Heart right ventricle (tissue), 16 donors: ENCODE measurements around the gene ARID5B. TPM values are rescaled to one million over a fixed set of nuclear protein-coding genes. Genes with fewer than 3 reads are reported as not detected.
A peak's percentile ranks its signal among the peaks of the same experiment; 100 is the strongest.

ENCODE experiments used
- ATAC-seq, 8 donors: fragments of 200-7000 bp; cut with Tn5 transposase; one replicate each; pipeline ENCODE4 v1.9.1; 2020; ENCODE audit warnings: mild to moderate bottlenecking in 8 of 8, moderate library complexity in 8 of 8, moderate number of reproducible peaks in 1 of 8
- DNase-seq, 2 donors: peaks; one replicate each; pipeline ENCODE4 v3.0.0-alpha.2; 2020
- H3K27ac ChIP-seq, 10 donors: fragments of 200-600 bp; sonication (generic) in 2 of 10; one replicate each; pipeline versions ENCODE4 v1.5.0 to v1.8.0; 2020 to 2022; ENCODE audit warnings: mild to moderate bottlenecking in 3 of 10
- H3K27me3 ChIP-seq, 7 donors: fragments of 200-600 bp; one replicate each; pipeline ENCODE4 v1.8.0; 2021 to 2022; ENCODE audit warnings: mild to moderate bottlenecking in 2 of 7
- H3K36me3 ChIP-seq, 9 donors: fragments of 200-600 bp; sonication (generic) in 1 of 9; one replicate each; pipeline versions ENCODE4 v1.5.0 to v1.8.0; 2020 to 2022; ENCODE audit warnings: mild to moderate bottlenecking in 2 of 9
- H3K4me1 ChIP-seq, 9 donors: fragments of 200-600 bp; sonication (generic) in 1 of 9; one replicate each; pipeline versions ENCODE4 v1.5.0 to v1.8.0; 2020 to 2022; ENCODE audit warnings: mild to moderate bottlenecking in 4 of 9
- H3K4me3 ChIP-seq, 10 donors: fragments of 200-600 bp; sonication (generic) in 2 of 10; one replicate each; pipeline versions ENCODE4 v1.5.0 to v1.8.0; 2020 to 2022; ENCODE audit warnings: mild to moderate bottlenecking in 7 of 10, moderate library complexity in 2 of 10
- H3K9me3 ChIP-seq, 11 donors: fragments of 200-600 bp in 10 of 11; sonication (generic) in 2 of 11; one replicate each; pipeline versions ENCODE4 v1.5.0 to v1.8.0; 2013 to 2022; ENCODE audit warnings: mild to moderate bottlenecking in 2 of 11, control low read depth in 1 of 11, moderate library complexity in 1 of 11
- WGBS, 2 donors: extraction: QIAGEN DNeasy Blood & Tissue Kit; methylation state at CpG; one replicate each; pipeline ENCODE4 v1.1.7; 2013; ENCODE audit warnings: inconsistent platforms in 1 of 2; 5-methylcytosine and 5-hydroxymethylcytosine counted together
- intact Hi-C, 10 donors: fragments of 100-400 bp; cut with DNase I; formaldehyde crosslinking; loops; one replicate each; pipeline versions ENCODE4 v1.11.1 to v1.14.2; 2022
- polyA plus RNA-seq, 2 donors: library from polyadenylated mRNA; stranded (reverse); fragments of 200-250 nt; gene quantifications; one replicate each; pipeline ENCODE4 v1.2.3, GENCODE V29; 2013
- total RNA-seq, 10 donors: library from RNA; stranded (reverse); fragmentation: NEBNext Ultra II Directional in 3 of 10; extraction: Animal tissue kit (Norgen Biotek cat#: 25700) in 3 of 10; gene quantifications; one replicate each; pipeline versions ENCODE4 v1.2.1 to v1.2.4, GENCODE V29; 2021 to 2023
- TF ChIP-seq, protein P1 (sequence below), 9 donors: fragments of 200-600 bp; sonication (generic) in 2 of 9; IDR thresholded peaks; one replicate each; pipeline versions ENCODE4 v1.5.0 to v1.8.0; 2021 to 2022; ENCODE audit warnings: antibody characterized with exemption in 9 of 9, mild to moderate bottlenecking in 5 of 9, moderate library complexity in 1 of 9
- donor health status: Arrhythmogenic right ventricular cardiomyopathy.
- donor health status: ischemic (EF 13 %, LVEDD 7.1; RV severe dilation, severe dysfunction).
- donor health status: healthy with polysubstance abuse.
- donor health status: DM: no; HTN: yes; CAD: no.
- donor health status: DM: no; HTN: no; CAD: no.
- donor health status: ischemic (EF 25% LVEDD 6.9; RV normal size, moderate dysfunction).
- donor health status: ischemic (EF 25% LVEDD 5.7; RV mildly dilated, moderate dysfunction).
- donor health status: healthy.
- donor health status: DM: yes; HTN: yes; CAD: no.
- donor health status: Ischemic cardiomyopathy.
- donor health status: ischemic (EF 35%, LVEDD 5.7; RV mildly dilated, moderate dysfunction).
- donor health status: nonischemic (EF 11% LVEDD 7.7; RV severe dilation, severe dysfunction).
- donor health status: DM: yes; HTN: yes; CAD: no.
- donor health status: PGD.
- donor health status: ischemic (EF 29% LVEDD 5.4; RV normal size, mild dysfunction).
- donor health status: nonischemic (EF 23%, LVEDD 6.1; RV moderate dilation, normal function).

ARID5B gene
- total and polyA plus RNA-seq, 12 donors = 5.3 to 108 (median 25.5) TPM

GRCh38 chr10:62000726-62001125 lies 99.2 kb downstream of the ARID5B start:
- ATAC-seq (no peak), DNase-seq (no peak)
- TF ChIP-seq, protein P1, sequence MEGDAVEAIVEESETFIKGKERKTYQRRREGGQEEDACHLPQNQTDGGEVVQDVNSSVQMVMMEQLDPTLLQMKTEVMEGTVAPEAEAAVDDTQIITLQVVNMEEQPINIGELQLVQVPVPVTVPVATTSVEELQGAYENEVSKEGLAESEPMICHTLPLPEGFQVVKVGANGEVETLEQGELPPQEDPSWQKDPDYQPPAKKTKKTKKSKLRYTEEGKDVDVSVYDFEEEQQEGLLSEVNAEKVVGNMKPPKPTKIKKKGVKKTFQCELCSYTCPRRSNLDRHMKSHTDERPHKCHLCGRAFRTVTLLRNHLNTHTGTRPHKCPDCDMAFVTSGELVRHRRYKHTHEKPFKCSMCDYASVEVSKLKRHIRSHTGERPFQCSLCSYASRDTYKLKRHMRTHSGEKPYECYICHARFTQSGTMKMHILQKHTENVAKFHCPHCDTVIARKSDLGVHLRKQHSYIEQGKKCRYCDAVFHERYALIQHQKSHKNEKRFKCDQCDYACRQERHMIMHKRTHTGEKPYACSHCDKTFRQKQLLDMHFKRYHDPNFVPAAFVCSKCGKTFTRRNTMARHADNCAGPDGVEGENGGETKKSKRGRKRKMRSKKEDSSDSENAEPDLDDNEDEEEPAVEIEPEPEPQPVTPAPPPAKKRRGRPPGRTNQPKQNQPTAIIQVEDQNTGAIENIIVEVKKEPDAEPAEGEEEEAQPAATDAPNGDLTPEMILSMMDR (IDR thresholded peaks at IDR 0.05) = no peak
- intact Hi-C loops = no loop called here
- H3K27me3 ChIP-seq = no peaks in the 10 kb centered on the region
- H3K4me3 ChIP-seq = no peak overlapping the region
- H3K9me3 ChIP-seq = no peaks in the 10 kb centered on the region
- peaks cover 0 to 10% (median 0%) of the 10 kb centered on the region in 9 donors for H3K36me3 ChIP-seq
- peaks cover 0 to 31% (median 13%) of the 10 kb centered on the region in 9 donors for H3K4me1 ChIP-seq
- H3K27ac ChIP-seq = no peak overlapping the region
- WGBS, 2 donors = 88 to 92% methylated on average over 7 of the region's 7 CpGs

- no peaks in the 10 kb centered on the region for H3K27me3 ChIP-seq
- WGBS, 2 donors = 80 to 85% methylated on average over 5 of the region's 5 CpGs
- H3K4me3 ChIP-seq = no peak overlapping the region
- H3K9me3 ChIP-seq = no peaks in the 10 kb centered on the region
- TF ChIP-seq, protein P1 (IDR thresholded peaks at IDR 0.05) = no peak
- no peak for ATAC-seq
- H3K27ac ChIP-seq = peak overlapping the region in 1 of 10 donors; percentile 23
- H3K4me1 ChIP-seq = peaks cover 0 to 36% (median 13%) of the 10 kb centered on the region in 9 donors
- intact Hi-C loops = no loop called here
- H3K36me3 ChIP-seq = peaks cover 0 to 10% (median 0%) of the 10 kb centered on the region in 9 donors
- DNase-seq = no peak
These were observed 100.4 kb downstream of the ARID5B start for GRCh38 chr10:62001898-62002297.

DNA sequence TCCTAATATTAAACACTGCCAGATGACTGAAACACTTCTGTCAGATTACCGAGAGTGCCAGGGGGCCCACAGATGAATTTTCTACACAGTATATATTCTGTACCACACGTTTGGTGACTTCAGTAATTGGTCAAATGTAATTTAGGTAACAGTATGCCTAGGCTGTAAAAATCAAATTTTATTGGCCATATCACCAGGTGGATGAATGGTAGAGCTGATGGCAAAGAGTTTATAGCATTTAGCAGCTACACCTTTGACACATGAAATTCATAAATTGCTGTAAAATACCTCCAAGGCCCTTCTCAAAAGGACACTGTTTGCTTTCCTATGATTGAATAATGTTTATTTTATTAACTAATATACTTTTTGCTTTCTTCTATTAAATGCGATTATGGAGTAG lies 101.3 kb downstream of the ARID5B start:
- intact Hi-C loops = no loop called here
- Histone ChIP-seq H3K27me3 (no peaks in the 10 kb centered on the region), H3K9me3 (no peaks in the 10 kb centered on the region), H3K36me3 (peaks cover 0 to 10% (median 0%) of the 10 kb centered on the region in 9 donors), H3K4me3 (no peak overlapping the region), H3K4me1 (peaks cover 0 to 36% (median 13%) of the 10 kb centered on the region in 9 donors), H3K27ac (no peak overlapping the region)
- 90 to 91% methylated on average over 3 of the region's 3 CpGs for WGBS, 2 donors
- no peak for ATAC-seq
- TF ChIP-seq, protein P1 (IDR thresholded peaks at IDR 0.05) = no peak
- DNase-seq = no peak

DNA sequence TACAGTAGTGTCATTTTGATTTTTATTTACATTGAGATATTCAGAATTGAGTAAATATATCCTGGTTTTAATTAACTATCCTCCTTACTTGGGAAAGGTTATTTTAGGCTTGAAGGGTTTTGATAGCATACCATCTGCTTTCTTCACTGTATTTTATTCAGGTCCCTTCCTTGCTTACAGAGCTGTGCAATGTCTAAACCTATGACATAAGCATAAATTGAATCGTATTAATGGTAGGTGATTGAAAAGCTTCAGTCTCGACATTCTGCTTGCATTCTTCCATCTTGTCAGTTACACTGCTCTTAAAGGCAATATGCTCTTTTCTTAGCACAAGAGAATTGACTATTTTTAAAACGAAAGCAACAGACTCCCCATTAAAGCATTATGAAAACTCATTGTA lies 102.5 kb downstream of the ARID5B start:
- TF ChIP-seq, protein P1 (IDR thresholded peaks at IDR 0.05) = no peak
- H3K4me1 ChIP-seq = peaks cover 0 to 34% (median 17%) of the 10 kb centered on the region in 9 donors
- 34 to 37% methylated on average over 3 of the region's 3 CpGs for WGBS, 2 donors
- DNase-seq = no peak
- H3K9me3 ChIP-seq = no peaks in the 10 kb centered on the region
- H3K36me3 ChIP-seq = peaks cover 0 to 10% (median 0%) of the 10 kb centered on the region in 9 donors
- ATAC-seq = no peak
- no peak overlapping the region for H3K4me3 ChIP-seq
- H3K27ac ChIP-seq = no peak overlapping the region
- H3K27me3 ChIP-seq = no peaks in the 10 kb centered on the region
- intact Hi-C loops = no loop called here
